Transverse colon (tissue), 4 donors: ENCODE data around the gene SRSF10.

ENCODE experiments used
- CTCF ChIP-seq, 5 experiments: fragments of 200-600 bp in 3 of 5; fragments of 450-650 bp in 2 of 5; sonication (generic) in 3 of 5; IDR thresholded peaks; 1 replicate in 2 of 5; 2 replicates in 3 of 5; pipeline ENCODE4 v1.5.1; 2016 to 2017; ENCODE audit warnings: antibody characterized with exemption in 5 of 5, inconsistent platforms in 3 of 5, mild to moderate bottlenecking in 2 of 5, moderate library complexity in 1 of 5
- POLR2A ChIP-seq: fragments of 450-650 bp; IDR thresholded peaks from one replicate; pipeline ENCODE4 v1.6.1; 2016; ENCODE audit warnings: antibody characterized with exemption, mild to moderate bottlenecking, moderate library complexity
- POLR2AphosphoS5 ChIP-seq, 3 donors: sonication (generic); formaldehyde crosslinking; IDR thresholded peaks; one replicate each; pipeline ENCODE4 v1.6.1; 2016; ENCODE audit warnings: antibody characterized with exemption in 3 of 3

- TF ChIP-seq CTCF (IDR thresholded peaks at IDR 0.05): no peak
- no peak for TF ChIP-seq POLR2AphosphoS5 (IDR thresholded peaks at IDR 0.05)
- no peak for TF ChIP-seq POLR2A
These were observed 30.5 kb upstream of the SRSF10 start for GRCh38 chr1:24010650-24011049.
